Measurements from ENCODE around the gene BLID. TPM values are rescaled to one million over a fixed set of nuclear protein-coding genes. Genes with fewer than 3 reads are reported as not detected.

Gene BLID
- total RNA-seq, 1 experiment from 2014 or later: 4.1 TPM

GRCh38 chr11:122114976-122115375, 1.0 kb downstream of the BLID start:
- H3K4me3 Mint-ChIP-seq (ENCODE audit: unreplicated experiment): no peak overlapping the region
- peaks cover 14% of the 10 kb centered on the region for H3K4me1 Mint-ChIP-seq (ENCODE audit: insufficient read depth, unreplicated experiment)
- H3K27me3 Mint-ChIP-seq (ENCODE audit: insufficient read depth, unreplicated experiment): no peaks in the 10 kb centered on the region
- CTCF ChIA-PET: interaction anchor here (0.6 to 3.0 kb wide), 10 partner anchors 9 to 648 kb away, joined by 3 to 29 read pairs (median 4); no protein-coding TSS in a partner anchor
- peak overlapping the region; percentile 59 for H3K27ac Mint-ChIP-seq (ENCODE audit: low read depth, unreplicated experiment)
- DNase-seq (ENCODE audit: unreplicated experiment): no peak
- intact Hi-C loops (cut with micrococcal nuclease): no loop called here
- TF ChIP-seq CTCF (IDR thresholded peaks at IDR 0.05; ENCODE audit: unreplicated experiment): no peak
- POLR2A ChIA-PET: interaction anchor here (0.8 to 4.6 kb wide), 8 partner anchors 9 to 72 kb away, joined by 3 to 29 read pairs (median 6); no protein-coding TSS in a partner anchor
- H3K9me3 Mint-ChIP-seq (ENCODE audit: unreplicated experiment): no peaks in the 10 kb centered on the region
- BruUV-seq (replicated peaks): no TSS peak
- peaks cover 61% of the 10 kb centered on the region for H3K36me3 Mint-ChIP-seq (ENCODE audit: insufficient read depth, unreplicated experiment)

- Mint-ChIP-seq H3K36me3 (ENCODE audit: insufficient read depth, unreplicated experiment) (peaks cover 67% of the 10 kb centered on the region), H3K27ac (ENCODE audit: low read depth, unreplicated experiment) (peak overlapping the region; percentile 59), H3K27me3 (ENCODE audit: insufficient read depth, unreplicated experiment) (no peaks in the 10 kb centered on the region), H3K4me3 (ENCODE audit: unreplicated experiment) (no peak overlapping the region), H3K4me1 (ENCODE audit: insufficient read depth, unreplicated experiment) (peaks cover 19% of the 10 kb centered on the region), H3K9me3 (ENCODE audit: unreplicated experiment) (no peaks in the 10 kb centered on the region)
- no peak for TF ChIP-seq CTCF (IDR thresholded peaks at IDR 0.05; ENCODE audit: unreplicated experiment)
- CTCF ChIA-PET: interaction anchor here (0.6 to 3.0 kb wide), 13 partner anchors 8 to 647 kb away, joined by 3 to 29 read pairs (median 3); no protein-coding TSS in a partner anchor
- no peak for DNase-seq (ENCODE audit: unreplicated experiment)
- intact Hi-C loops (cut with micrococcal nuclease): loop anchor here (1.0 kb wide), 1 partner anchor 14 kb away; no protein-coding TSS in a partner anchor
- POLR2A ChIA-PET: interaction anchor here (0.6 to 4.6 kb wide), 10 partner anchors 9 to 822 kb away, joined by 3 to 29 read pairs (median 4); no protein-coding TSS in a partner anchor
- no TSS peak for BruUV-seq (replicated peaks)
Measured at GRCh38 chr11:122113836-122114825, 1.9 kb downstream of the BLID start.

- POLR2A ChIA-PET: interaction anchor here (1.0 to 4.6 kb wide), 6 partner anchors 9 to 821 kb away, joined by 3 to 29 read pairs (median 4); no protein-coding TSS in a partner anchor
- H3K4me3 Mint-ChIP-seq (ENCODE audit: unreplicated experiment): no peak overlapping the region
- TF ChIP-seq CTCF (IDR thresholded peaks at IDR 0.05; ENCODE audit: unreplicated experiment): no peak
- BruUV-seq (replicated peaks): no TSS peak
- H3K4me1 Mint-ChIP-seq (ENCODE audit: insufficient read depth, unreplicated experiment): peaks cover 24% of the 10 kb centered on the region
- peaks cover 77% of the 10 kb centered on the region for H3K36me3 Mint-ChIP-seq (ENCODE audit: insufficient read depth, unreplicated experiment)
- no peaks in the 10 kb centered on the region for H3K27me3 Mint-ChIP-seq (ENCODE audit: insufficient read depth, unreplicated experiment)
- CTCF ChIA-PET: interaction anchor here (0.8 to 1.9 kb wide), 3 partner anchors 12 to 64 kb away, joined by 3 to 9 read pairs (median 3); no protein-coding TSS in a partner anchor
- DNase-seq (ENCODE audit: unreplicated experiment): no peak
- H3K9me3 Mint-ChIP-seq (ENCODE audit: unreplicated experiment): no peaks in the 10 kb centered on the region
- H3K27ac Mint-ChIP-seq (ENCODE audit: low read depth, unreplicated experiment): no peak overlapping the region
- intact Hi-C loops (cut with micrococcal nuclease): loop anchor here (1.0 kb wide), 1 partner anchor 16 kb away; no protein-coding TSS in a partner anchor
Measured at GRCh38 chr11:122112470-122113365, 3.3 kb downstream of the BLID start.
